ENCODE results near the gene TMEM131. TPM values are rescaled to one million over a fixed set of nuclear protein-coding genes. Genes with fewer than 3 reads are reported as not detected.

TMEM131 gene
- total RNA-seq, 1 donor from 2014 or later, result 36.6 TPM

- peaks cover 2% of the 10 kb centered on the region for H3K27me3 Mint-ChIP-seq (ENCODE audit: unreplicated experiment)
- TF ChIP-seq CTCF (IDR thresholded peaks at IDR 0.05; ENCODE audit: partially characterized antibody, unreplicated experiment), result no peak
- no peak overlapping the region for H3K27ac Mint-ChIP-seq (ENCODE audit: unreplicated experiment)
- H3K9me3 Mint-ChIP-seq (ENCODE audit: unreplicated experiment), result peaks cover 3% of the 10 kb centered on the region
- no peak overlapping the region for H3K4me3 Mint-ChIP-seq (ENCODE audit: unreplicated experiment)
- DNase-seq, result no peak
- no peaks in the 10 kb centered on the region for H3K4me1 Mint-ChIP-seq (ENCODE audit: low read depth, unreplicated experiment)
- H3K36me3 Mint-ChIP-seq (ENCODE audit: unreplicated experiment), result no peaks in the 10 kb centered on the region
Observed at GRCh38 chr2:98029718-98030222, 34.0 kb upstream of the TMEM131 start.

- H3K9me3 Mint-ChIP-seq (ENCODE audit: unreplicated experiment), result peaks cover 3% of the 10 kb centered on the region
- no peak overlapping the region for H3K27ac Mint-ChIP-seq (ENCODE audit: unreplicated experiment)
- DNase-seq, result no peak
- H3K4me3 Mint-ChIP-seq (ENCODE audit: unreplicated experiment), result no peak overlapping the region
- H3K36me3 Mint-ChIP-seq (ENCODE audit: unreplicated experiment), result no peaks in the 10 kb centered on the region
- H3K4me1 Mint-ChIP-seq (ENCODE audit: low read depth, unreplicated experiment), result no peaks in the 10 kb centered on the region
- H3K27me3 Mint-ChIP-seq (ENCODE audit: unreplicated experiment), result peaks cover 2% of the 10 kb centered on the region
- TF ChIP-seq CTCF (IDR thresholded peaks at IDR 0.05; ENCODE audit: partially characterized antibody, unreplicated experiment), result no peak
Observed at GRCh38 chr2:98028931-98029717, 33.4 kb upstream of the TMEM131 start.

- no peaks in the 10 kb centered on the region for H3K4me1 Mint-ChIP-seq (ENCODE audit: low read depth, unreplicated experiment)
- no peak for DNase-seq
- H3K36me3 Mint-ChIP-seq (ENCODE audit: unreplicated experiment), result no peaks in the 10 kb centered on the region
- no peak for TF ChIP-seq CTCF (IDR thresholded peaks at IDR 0.05; ENCODE audit: partially characterized antibody, unreplicated experiment)
- peaks cover 2% of the 10 kb centered on the region for H3K27me3 Mint-ChIP-seq (ENCODE audit: unreplicated experiment)
- H3K27ac Mint-ChIP-seq (ENCODE audit: unreplicated experiment), result no peak overlapping the region
- H3K4me3 Mint-ChIP-seq (ENCODE audit: unreplicated experiment), result no peak overlapping the region
- H3K9me3 Mint-ChIP-seq (ENCODE audit: unreplicated experiment), result peaks cover 3% of the 10 kb centered on the region
Observed at GRCh38 chr2:98028101-98028561, 32.4 kb upstream of the TMEM131 start.

- DNase-seq, result no peak
- no peak for TF ChIP-seq CTCF (IDR thresholded peaks at IDR 0.05; ENCODE audit: partially characterized antibody, unreplicated experiment)
- Mint-ChIP-seq H3K36me3 (ENCODE audit: unreplicated experiment) (no peaks in the 10 kb centered on the region), H3K27ac (ENCODE audit: unreplicated experiment) (no peak overlapping the region), H3K27me3 (ENCODE audit: unreplicated experiment) (peaks cover 2% of the 10 kb centered on the region), H3K4me1 (ENCODE audit: low read depth, unreplicated experiment) (no peaks in the 10 kb centered on the region), H3K4me3 (ENCODE audit: unreplicated experiment) (no peak overlapping the region), H3K9me3 (ENCODE audit: unreplicated experiment) (peaks cover 3% of the 10 kb centered on the region)
Observed at GRCh38 chr2:98027538-98027937, 31.8 kb upstream of the TMEM131 start.

GRCh38 chr2:98026927-98027522 is 31.3 kb upstream of the TMEM131 start:
- peaks cover 4% of the 10 kb centered on the region for H3K9me3 Mint-ChIP-seq (ENCODE audit: unreplicated experiment)
- DNase-seq, result no peak
- H3K4me1 Mint-ChIP-seq (ENCODE audit: low read depth, unreplicated experiment), result no peaks in the 10 kb centered on the region
- no peaks in the 10 kb centered on the region for H3K36me3 Mint-ChIP-seq (ENCODE audit: unreplicated experiment)
- H3K27me3 Mint-ChIP-seq (ENCODE audit: unreplicated experiment), result peaks cover 2% of the 10 kb centered on the region
- no peak overlapping the region for H3K27ac Mint-ChIP-seq (ENCODE audit: unreplicated experiment)
- H3K4me3 Mint-ChIP-seq (ENCODE audit: unreplicated experiment), result no peak overlapping the region
- no peak for TF ChIP-seq CTCF (IDR thresholded peaks at IDR 0.05; ENCODE audit: partially characterized antibody, unreplicated experiment)
